Uterus (tissue), 4 donors: ENCODE results near the gene RABL2B. TPM values are rescaled to one million over a fixed set of nuclear protein-coding genes. Genes with fewer than 3 reads are reported as not detected.

Experiments
- DNase-seq, 2 donors: peaks; one replicate each; pipeline ENCODE4 v3.0.0-alpha.2; 2019 to 2020
- H3K27ac ChIP-seq, 2 donors: fragments of 200-600 bp; sonication (generic); 1 replicate in 1 of 2; 2 replicates in 1 of 2; pipeline ENCODE4 v1.5.1; 2016 to 2018
- H3K27me3 ChIP-seq, 2 donors: fragments of 200-600 bp; sonication (generic); one replicate each; pipeline ENCODE4 v1.5.1; 2018 to 2019; ENCODE audit warnings: control low read depth in 1 of 2
- H3K36me3 ChIP-seq, 2 donors: fragments of 200-600 bp; sonication (generic); one replicate each; pipeline ENCODE4 v1.5.1; 2019; ENCODE audit warnings: control low read depth in 1 of 2
- H3K4me1 ChIP-seq, 2 donors: fragments of 200-600 bp; sonication (generic); one replicate each; pipeline ENCODE4 v1.5.1; 2018 to 2019; ENCODE audit warnings: control low read depth in 1 of 2
- H3K4me3 ChIP-seq, 2 donors: fragments of 200-600 bp; sonication (generic); 1 replicate in 1 of 2; 2 replicates in 1 of 2; pipeline ENCODE4 v1.5.1; 2018 to 2019; ENCODE audit warnings: mild to moderate bottlenecking in 1 of 2
- H3K9me3 ChIP-seq, 2 donors: fragments of 200-600 bp; sonication (generic); one replicate each; pipeline ENCODE4 v1.5.1; 2019; ENCODE audit warnings: control low read depth in 1 of 2
- CTCF ChIP-seq, 4 experiments: fragments of 200-600 bp in 2 of 4; fragments of 450-650 bp in 2 of 4; sonication (generic) in 2 of 4; IDR thresholded peaks; one replicate each; pipeline ENCODE4 v1.5.1; 2016 to 2019; ENCODE audit warnings: antibody characterized with exemption in 4 of 4, mild to moderate bottlenecking in 2 of 4, moderate library complexity in 1 of 4
- POLR2A ChIP-seq, 2 donors: fragments of 450-650 bp; IDR thresholded peaks; one replicate each; pipeline ENCODE4 v1.6.1; 2016; ENCODE audit warnings: antibody characterized with exemption in 2 of 2, mild to moderate bottlenecking in 1 of 2, moderate library complexity in 1 of 2
- intact Hi-C: fragments of 100-400 bp; cut with DNase I; formaldehyde crosslinking; loops from one replicate; pipeline ENCODE4 v1.15.1; 2023; ENCODE audit warnings: low total_unique reads
- total RNA-seq, 4 donors: library from RNA; depleted of rRNA in 3 of 4; stranded (reverse); fragments of >200 nt in 3 of 4; gene quantifications; one replicate each; pipeline versions ENCODE4 v1.1.0 to v1.2.4, GENCODE V29; 2014 to 2023
- donor health status: DM: yes; HTN: yes; CAD: no.

Gene RABL2B
- total RNA-seq, 4 donors from 2014 or later = 1.2 to 38.5 (median 11.5) TPM

DNA sequence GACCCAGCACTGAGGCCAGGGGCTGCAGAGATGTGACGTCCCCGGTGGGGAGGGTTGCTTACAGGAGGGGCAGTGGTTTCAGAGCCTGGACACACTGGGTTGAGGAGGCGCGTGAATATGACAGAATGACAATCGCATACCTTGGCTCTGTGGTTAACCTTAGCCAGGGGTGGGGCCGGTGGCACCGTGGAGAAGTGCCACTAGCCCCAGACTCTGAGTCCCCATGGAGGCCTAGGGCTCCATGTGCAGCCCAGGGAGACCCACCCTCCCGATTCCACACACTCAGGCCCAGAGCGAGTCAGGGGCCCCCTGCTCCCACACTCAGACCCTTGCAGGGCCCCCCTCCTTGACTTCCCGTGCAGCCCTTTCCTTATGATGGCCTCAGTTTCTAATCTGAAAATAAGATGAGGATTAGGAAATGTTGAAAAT, 49.1 kb downstream of the RABL2B start:
- intact Hi-C loops = no loop called here
- TF ChIP-seq CTCF (IDR thresholded peaks at IDR 0.05) (no peak), POLR2A (IDR thresholded peaks at IDR 0.05) (no peak)
- no peaks in the 10 kb centered on the region for H3K36me3 ChIP-seq
- no peak overlapping the region for H3K27ac ChIP-seq
- no peaks in the 10 kb centered on the region for H3K4me1 ChIP-seq
- H3K9me3 ChIP-seq = no peaks in the 10 kb centered on the region
- DNase-seq = peak in 1 of 2 donors; percentile 9
- no peak overlapping the region for H3K4me3 ChIP-seq
- H3K27me3 ChIP-seq = no peaks in the 10 kb centered on the region

DNA sequence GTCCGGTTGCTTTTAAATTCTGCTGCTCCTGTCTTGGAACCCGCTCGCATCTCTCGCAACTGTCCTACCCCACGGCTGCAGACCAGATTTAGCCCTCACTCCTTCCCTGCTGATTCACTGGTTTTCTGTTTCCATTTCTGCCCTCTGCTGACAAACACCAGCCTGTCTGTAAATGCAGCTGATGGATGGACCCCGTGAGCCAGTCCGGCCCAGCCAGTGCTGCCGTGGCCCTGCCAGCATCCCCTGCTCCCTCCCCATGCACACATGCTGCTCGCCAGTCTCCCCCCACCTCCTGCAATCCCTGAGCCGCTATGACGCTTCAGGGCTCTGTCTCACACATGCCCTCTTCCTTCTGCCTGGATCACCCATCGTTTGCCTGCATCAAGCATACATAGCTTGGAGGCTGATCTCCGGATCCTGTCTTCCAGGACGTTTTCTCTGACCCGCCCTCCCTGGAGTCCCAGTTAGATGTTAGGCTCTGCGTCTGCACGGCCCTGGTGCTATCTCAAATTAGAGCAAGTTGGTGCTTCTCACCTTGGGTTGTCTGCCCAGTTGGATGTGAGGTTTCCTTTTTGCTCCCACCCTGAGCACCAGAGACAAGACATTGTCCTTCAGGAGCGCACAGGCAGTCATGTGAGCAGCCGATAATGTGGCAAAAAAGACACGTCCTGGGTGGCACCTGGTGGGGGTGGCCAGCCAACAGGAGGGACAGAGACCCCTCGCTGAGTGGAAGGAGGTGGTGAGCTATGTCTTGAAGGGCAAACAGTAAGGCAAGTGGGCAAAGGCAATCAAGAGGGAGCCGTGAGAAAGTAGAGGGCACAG, 49.7 kb downstream of the RABL2B start:
- no peaks in the 10 kb centered on the region for H3K4me1 ChIP-seq
- no peak overlapping the region for H3K27ac ChIP-seq
- no peak overlapping the region for H3K4me3 ChIP-seq
- intact Hi-C loops = no loop called here
- DNase-seq = peak in 1 of 2 donors; percentile 15
- H3K27me3 ChIP-seq = no peaks in the 10 kb centered on the region
- TF ChIP-seq POLR2A (IDR thresholded peaks at IDR 0.05) (no peak), CTCF (IDR thresholded peaks at IDR 0.05) (no peak)
- H3K36me3 ChIP-seq = no peaks in the 10 kb centered on the region
- no peaks in the 10 kb centered on the region for H3K9me3 ChIP-seq

DNA sequence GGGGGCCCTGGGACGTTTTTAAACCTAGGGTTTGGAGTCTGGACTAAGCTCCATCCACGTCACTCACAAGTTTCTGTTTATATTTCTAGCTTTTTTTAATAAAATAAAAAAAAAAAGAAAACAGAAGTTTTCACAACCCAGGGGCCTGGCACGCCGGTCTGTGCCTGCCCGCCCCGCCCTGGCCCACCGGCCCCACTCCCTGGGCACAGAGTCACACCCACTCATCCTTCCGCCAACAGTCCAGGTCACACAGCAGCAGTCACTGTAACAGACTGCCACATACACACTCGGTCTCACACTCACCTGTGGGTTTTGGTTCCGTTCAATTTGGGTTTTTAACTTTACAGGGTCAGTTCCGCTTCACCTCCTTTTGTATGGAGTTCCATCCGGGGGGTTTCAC, 50.8 kb downstream of the RABL2B start:
- peak in 1 of 2 donors; percentile 8 for DNase-seq
- H3K27ac ChIP-seq = no peak overlapping the region
- no peak for TF ChIP-seq CTCF (IDR thresholded peaks at IDR 0.05)
- TF ChIP-seq POLR2A (IDR thresholded peaks at IDR 0.05) = no peak
- intact Hi-C loops = no loop called here
- H3K4me1 ChIP-seq = no peaks in the 10 kb centered on the region
- H3K4me3 ChIP-seq = no peak overlapping the region
- no peaks in the 10 kb centered on the region for H3K36me3 ChIP-seq
- no peaks in the 10 kb centered on the region for H3K27me3 ChIP-seq
- no peaks in the 10 kb centered on the region for H3K9me3 ChIP-seq

DNA sequence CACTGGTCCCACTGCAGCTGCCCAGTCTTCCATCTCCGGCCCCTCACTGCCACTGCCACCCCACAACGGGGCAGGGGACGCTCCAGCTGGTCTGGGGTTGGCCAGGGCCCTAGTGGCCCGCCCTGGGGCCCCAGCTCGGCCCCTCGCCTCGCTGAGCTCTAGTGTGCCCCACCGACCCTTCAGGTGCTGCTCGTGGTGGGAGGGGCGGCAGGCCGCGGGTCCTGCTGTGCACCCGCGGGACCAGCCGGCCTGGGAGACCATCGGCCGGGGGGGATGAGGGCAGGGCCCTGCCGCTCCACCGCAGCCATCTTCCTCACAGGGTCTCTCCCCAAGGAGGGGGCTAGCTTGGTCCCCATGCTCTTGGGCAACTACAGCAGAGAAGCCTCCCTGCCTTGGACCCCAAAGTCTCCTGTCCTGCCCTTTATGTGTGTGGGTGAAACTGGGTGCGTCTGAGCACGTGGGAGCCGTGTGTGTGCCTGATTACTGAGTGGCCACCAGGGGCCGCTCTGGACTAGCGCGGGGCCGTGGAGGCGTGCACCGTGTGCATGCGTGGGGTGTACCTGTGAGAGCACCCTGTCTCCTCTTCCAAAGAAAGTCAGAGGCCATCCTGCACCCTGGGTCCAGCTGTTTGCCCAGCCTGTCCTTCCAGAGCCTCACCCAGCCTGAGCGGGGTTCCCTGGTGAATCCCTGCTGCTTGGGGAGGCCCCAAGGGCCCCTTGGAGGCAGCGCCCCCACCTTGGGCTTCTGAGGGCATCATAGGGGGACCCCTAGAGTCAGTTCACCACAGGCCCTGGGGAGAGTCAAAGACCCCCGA, 51.4 kb downstream of the RABL2B start:
- intact Hi-C loops = no loop called here
- Histone ChIP-seq H3K27me3 (no peaks in the 10 kb centered on the region), H3K27ac (no peak overlapping the region), H3K36me3 (no peaks in the 10 kb centered on the region), H3K4me3 (no peak overlapping the region), H3K4me1 (no peaks in the 10 kb centered on the region), H3K9me3 (no peaks in the 10 kb centered on the region)
- peak; percentile 24 to 27 for DNase-seq
- TF ChIP-seq CTCF (IDR thresholded peaks at IDR 0.05) (peak; percentile 31 to 60 (median 54)), POLR2A (IDR thresholded peaks at IDR 0.05) (no peak)
